Peyer's patch (tissue), 4 donors: Measurements from ENCODE around the gene EPS15.

ENCODE experiments used
- POLR2A ChIP-seq, 2 donors: fragments of 450-650 bp; IDR thresholded peaks; one replicate each; pipeline ENCODE4 v1.5.1; 2017; ENCODE audit warnings: antibody characterized with exemption in 2 of 2, mild to moderate bottlenecking in 2 of 2, moderate library complexity in 2 of 2
- TF ChIP-seq, protein P1 (sequence below), 6 experiments: fragments of 450-650 bp in 4 of 6; fragments of 200-600 bp in 2 of 6; sonication (generic) in 1 of 6; IDR thresholded peaks; one replicate each; pipeline ENCODE4 v1.5.1; 2017 to 2019; ENCODE audit warnings: antibody characterized with exemption in 6 of 6, mild to moderate bottlenecking in 3 of 6, moderate library complexity in 1 of 6

DNA sequence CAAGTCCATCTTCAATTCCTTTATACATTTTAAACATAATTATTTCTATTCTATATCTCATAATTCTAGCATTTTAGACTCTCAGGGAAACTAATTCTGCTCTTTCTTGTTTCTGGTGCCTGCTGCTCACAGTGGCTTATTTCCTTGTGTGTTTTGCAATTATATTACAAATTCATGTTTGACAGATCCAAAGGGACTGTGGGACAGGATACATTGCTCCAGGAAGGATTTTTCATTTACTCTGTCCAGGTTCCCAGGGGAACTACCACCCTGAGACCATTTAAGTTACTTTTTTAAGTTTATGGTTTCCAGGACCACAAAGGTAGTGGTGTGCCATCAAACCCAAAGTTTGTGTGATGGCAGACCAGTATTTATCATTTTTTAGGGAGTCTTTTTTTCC, 195.3 kb downstream of the EPS15 start:
- TF ChIP-seq, protein P1, sequence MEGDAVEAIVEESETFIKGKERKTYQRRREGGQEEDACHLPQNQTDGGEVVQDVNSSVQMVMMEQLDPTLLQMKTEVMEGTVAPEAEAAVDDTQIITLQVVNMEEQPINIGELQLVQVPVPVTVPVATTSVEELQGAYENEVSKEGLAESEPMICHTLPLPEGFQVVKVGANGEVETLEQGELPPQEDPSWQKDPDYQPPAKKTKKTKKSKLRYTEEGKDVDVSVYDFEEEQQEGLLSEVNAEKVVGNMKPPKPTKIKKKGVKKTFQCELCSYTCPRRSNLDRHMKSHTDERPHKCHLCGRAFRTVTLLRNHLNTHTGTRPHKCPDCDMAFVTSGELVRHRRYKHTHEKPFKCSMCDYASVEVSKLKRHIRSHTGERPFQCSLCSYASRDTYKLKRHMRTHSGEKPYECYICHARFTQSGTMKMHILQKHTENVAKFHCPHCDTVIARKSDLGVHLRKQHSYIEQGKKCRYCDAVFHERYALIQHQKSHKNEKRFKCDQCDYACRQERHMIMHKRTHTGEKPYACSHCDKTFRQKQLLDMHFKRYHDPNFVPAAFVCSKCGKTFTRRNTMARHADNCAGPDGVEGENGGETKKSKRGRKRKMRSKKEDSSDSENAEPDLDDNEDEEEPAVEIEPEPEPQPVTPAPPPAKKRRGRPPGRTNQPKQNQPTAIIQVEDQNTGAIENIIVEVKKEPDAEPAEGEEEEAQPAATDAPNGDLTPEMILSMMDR (IDR thresholded peaks at IDR 0.05), result no peak
- TF ChIP-seq POLR2A (IDR thresholded peaks at IDR 0.05), result no peak
